Measurements from ENCODE around the gene SLX4IP.
A peak's percentile ranks its signal among the peaks of the same experiment; 100 is the strongest.

Gene SLX4IP

GRCh38 chr20:10673842-10674683, 239.0 kb downstream of the SLX4IP start, which contains the start of gene JAG1:
JAG1 (minus strand) TSS chr20:10673999; CDS start chr20:10673530, 469 bp downstream.
- peak; percentile 55 for DNase-seq (ENCODE audit: low read depth, low spot score)
- H3K4me3 ChIP-seq (ENCODE audit: low read length) = peak within 1 kb of the TSS; percentile 50

- DNase-seq (ENCODE audit: low read depth, low spot score) = no peak
- H3K4me3 ChIP-seq (ENCODE audit: low read length) = peak overlapping the region; percentile 50
Measured at GRCh38 chr20:10674684-10675449, 239.8 kb downstream of the SLX4IP start.

- DNase-seq (ENCODE audit: low read depth, low spot score) = no peak
- no peak overlapping the region for H3K4me3 ChIP-seq (ENCODE audit: low read length)
Measured at GRCh38 chr20:10675450-10675848, 240.3 kb downstream of the SLX4IP start.

- no peak for DNase-seq (ENCODE audit: low read depth, low spot score)
- H3K4me3 ChIP-seq (ENCODE audit: low read length) = no peak overlapping the region
Measured at GRCh38 chr20:10676518-10676917, 241.4 kb downstream of the SLX4IP start.

Data from Jurkat, Clone E6-1 (cell line).